WTC11 (cell line): ENCODE measurements around the gene KLK15. TPM values are rescaled to one million over a fixed set of nuclear protein-coding genes. Genes with fewer than 3 reads are reported as not detected.

Source experiments
- ATAC-seq: fragments of 200-7000 bp; cut with Tn5 transposase; 2 replicates; pipeline ENCODE4 v1.10.0; 2021; ENCODE audit warnings: mild to moderate bottlenecking, moderate library complexity
- CTCF ChIA-PET: fragments of 300-600 bp; sonication (Branson Sonifier 250); formaldehyde crosslinking; loops from one replicate; lab custom pipeline; 2021; ENCODE audit warnings: antibody characterized with exemption; lab: Charles Lee
- POLR2A ChIA-PET: fragments of 350-600 bp; sonication (Branson Sonifier 250); formaldehyde crosslinking; loops from one replicate; lab custom pipeline; 2021; ENCODE audit warnings: antibody characterized with exemption; lab: Charles Lee
- DNase-seq: peaks from one replicate; pipeline ENCODE4 v3.0.0; 2021; ENCODE audit warnings: low spot score
- H3K27ac Mint-ChIP-seq: 2 replicates; pipeline ENCODE4 v1.8.0; 2021; ENCODE audit warnings: mixed read lengths
- H3K27me3 Mint-ChIP-seq: 2 replicates; pipeline ENCODE4 v1.8.0; 2021; ENCODE audit warnings: low read depth, mild to moderate bottlenecking, moderate library complexity, mixed read lengths
- H3K36me3 Mint-ChIP-seq: 2 replicates; pipeline ENCODE4 v1.8.0; 2021; ENCODE audit warnings: mixed read lengths
- H3K4me1 Mint-ChIP-seq: 2 replicates; pipeline ENCODE4 v1.8.0; 2022; ENCODE audit warnings: mixed read lengths
- H3K4me3 Mint-ChIP-seq: 2 replicates; pipeline ENCODE4 v1.8.0; 2021; ENCODE audit warnings: mild to moderate bottlenecking, moderate library complexity, mixed read lengths
- H3K9me3 Mint-ChIP-seq: 2 replicates; pipeline ENCODE4 v1.8.0; 2021; ENCODE audit warnings: mixed read lengths
- CBFB ChIP-seq: sonication (generic); formaldehyde crosslinking; IDR thresholded peaks from 2 replicates; pipeline ENCODE4 v1.8.1; 2022; ENCODE audit warnings: mild to moderate bottlenecking, low read depth, missing genetic modification reagents
- CREM ChIP-seq: sonication (generic); formaldehyde crosslinking; IDR thresholded peaks from 2 replicates; pipeline ENCODE4 v1.8.1; 2022; ENCODE audit warnings: mild to moderate bottlenecking, missing genetic modification reagents, moderate library complexity
- E2F1 ChIP-seq: sonication (generic); formaldehyde crosslinking; IDR thresholded peaks from 2 replicates; pipeline ENCODE4 v1.8.0; 2022; ENCODE audit warnings: mild to moderate bottlenecking, missing genetic modification reagents
- GRHL2 ChIP-seq: fragments of 250-450 bp; sonication (Bioruptor Pico); IDR thresholded peaks from 2 replicates; pipeline ENCODE4 v1.8.0; 2022; ENCODE audit warnings: mild to moderate bottlenecking, moderate library complexity; ENCODE audit not compliant: insufficient replicate concordance, severe bottlenecking
- MXD4 ChIP-seq: fragments of 250-450 bp; sonication (Bioruptor Pico); IDR thresholded peaks from 2 replicates; pipeline ENCODE4 v1.8.0; 2021; ENCODE audit warnings: mild to moderate bottlenecking, moderate library complexity, borderline replicate concordance
- NFATC4 ChIP-seq: fragments of 250-450 bp; sonication (Bioruptor Pico); IDR thresholded peaks from 2 replicates; pipeline ENCODE4 v1.9.0; 2021; ENCODE audit warnings: mild to moderate bottlenecking
- NR2C2 ChIP-seq: sonication (generic); formaldehyde crosslinking; IDR thresholded peaks from 2 replicates; pipeline ENCODE4 v1.8.0; 2022; ENCODE audit warnings: mild to moderate bottlenecking, missing genetic modification reagents
- PRDM15 ChIP-seq: sonication (generic); formaldehyde crosslinking; IDR thresholded peaks from 2 replicates; pipeline ENCODE4 v1.8.0; 2022; ENCODE audit warnings: missing genetic modification reagents
- RELA ChIP-seq: sonication (generic); formaldehyde crosslinking; IDR thresholded peaks from 2 replicates; pipeline ENCODE4 v1.8.1; 2022; ENCODE audit warnings: missing genetic modification reagents, mild to moderate bottlenecking, borderline replicate concordance
- TCF7 ChIP-seq: sonication (generic); formaldehyde crosslinking; IDR thresholded peaks from 2 replicates; pipeline ENCODE4 v1.8.0; 2022; ENCODE audit warnings: mild to moderate bottlenecking, low read depth, missing genetic modification reagents, moderate library complexity
- TP53 ChIP-seq: sonication (generic); formaldehyde crosslinking; IDR thresholded peaks from 2 replicates; pipeline ENCODE4 v1.8.1; 2023; ENCODE audit warnings: mild to moderate bottlenecking, missing genetic modification reagents
- ZNF138 ChIP-seq: sonication (generic); formaldehyde crosslinking; conservative IDR thresholded peaks from 2 replicates; pipeline ENCODE4 v1.8.1; 2022; ENCODE audit warnings: mild to moderate bottlenecking, moderate library complexity, missing genetic modification reagents
- total RNA-seq: library from RNA; stranded (reverse); gene quantifications from 3 replicates; pipeline ENCODE4 v1.2.3, GENCODE V29; 2021
- TF ChIP-seq, protein P1 (sequence below): sonication (generic); formaldehyde crosslinking; IDR thresholded peaks from 2 replicates; pipeline ENCODE4 v1.8.1; 2022; ENCODE audit warnings: mild to moderate bottlenecking, missing genetic modification reagents, moderate library complexity, borderline replicate concordance
- TF ChIP-seq, protein P2 (sequence below): sonication (generic); formaldehyde crosslinking; IDR thresholded peaks from 2 replicates; pipeline ENCODE4 v1.8.1; 2022; ENCODE audit warnings: low read depth, mild to moderate bottlenecking, moderate library complexity, missing genetic modification reagents, borderline replicate concordance
- TF ChIP-seq, protein P3 (sequence below): sonication (generic); formaldehyde crosslinking; IDR thresholded peaks from 2 replicates; pipeline ENCODE4 v1.8.0; 2023; ENCODE audit warnings: mild to moderate bottlenecking, missing genetic modification reagents

Gene KLK15
- total RNA-seq, 1 experiment from 2014 or later, result not detected

DNA sequence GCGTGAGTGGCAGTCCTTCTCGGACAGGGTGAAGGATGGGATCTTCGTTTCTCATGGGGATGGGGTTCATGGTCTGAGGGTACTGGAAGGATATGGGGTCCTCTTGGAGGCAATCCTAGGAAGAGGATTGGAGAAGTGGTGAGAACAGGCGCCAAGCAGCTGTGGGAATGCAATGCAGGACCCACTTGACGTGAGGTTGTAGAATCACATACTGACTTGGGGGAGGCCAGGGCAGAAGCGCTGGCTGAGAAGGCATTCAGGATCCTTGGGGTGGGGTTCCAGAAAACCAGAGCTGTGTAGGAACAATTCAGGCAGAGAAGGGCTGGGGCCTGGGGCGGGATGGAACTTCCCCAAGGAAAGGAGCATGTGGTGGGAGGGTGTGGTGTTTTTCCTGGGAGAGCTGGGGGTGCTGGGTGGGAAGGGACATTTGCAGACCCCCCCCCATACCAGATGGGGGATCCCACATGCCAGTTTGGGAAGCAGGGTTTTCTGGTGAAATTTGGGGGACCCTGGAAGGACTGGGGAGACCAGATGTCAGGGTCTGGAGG lies 10.6 kb downstream of the KLK15 start:
- ATAC-seq, result no peak
- no peak for DNase-seq
- no peaks in the 10 kb centered on the region for H3K36me3 Mint-ChIP-seq
- H3K4me3 Mint-ChIP-seq, result no peak overlapping the region
- no peak overlapping the region for H3K27ac Mint-ChIP-seq
- POLR2A ChIA-PET, result interaction anchor here (0.6 to 0.7 kb wide), 2 partner anchors 28 to 326 kb away, joined by 3 to 4 read pairs; no protein-coding TSS in a partner anchor
- H3K4me1 Mint-ChIP-seq, result peaks cover 32% of the 10 kb centered on the region
- H3K27me3 Mint-ChIP-seq, result peaks cover 84% of the 10 kb centered on the region
- TF ChIP-seq, protein P1, sequence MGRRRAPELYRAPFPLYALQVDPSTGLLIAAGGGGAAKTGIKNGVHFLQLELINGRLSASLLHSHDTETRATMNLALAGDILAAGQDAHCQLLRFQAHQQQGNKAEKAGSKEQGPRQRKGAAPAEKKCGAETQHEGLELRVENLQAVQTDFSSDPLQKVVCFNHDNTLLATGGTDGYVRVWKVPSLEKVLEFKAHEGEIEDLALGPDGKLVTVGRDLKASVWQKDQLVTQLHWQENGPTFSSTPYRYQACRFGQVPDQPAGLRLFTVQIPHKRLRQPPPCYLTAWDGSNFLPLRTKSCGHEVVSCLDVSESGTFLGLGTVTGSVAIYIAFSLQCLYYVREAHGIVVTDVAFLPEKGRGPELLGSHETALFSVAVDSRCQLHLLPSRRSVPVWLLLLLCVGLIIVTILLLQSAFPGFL (CRISPR knock-in tag), result no peak
- no peak for TF ChIP-seq TCF7 (CRISPR knock-in tag)
- TF ChIP-seq GRHL2, result no peak
- TF ChIP-seq CREM (CRISPR knock-in tag), result no peak
- no peak for TF ChIP-seq ZNF138 (CRISPR knock-in tag)
- TF ChIP-seq NR2C2 (CRISPR knock-in tag), result no peak
- TF ChIP-seq, protein P2, sequence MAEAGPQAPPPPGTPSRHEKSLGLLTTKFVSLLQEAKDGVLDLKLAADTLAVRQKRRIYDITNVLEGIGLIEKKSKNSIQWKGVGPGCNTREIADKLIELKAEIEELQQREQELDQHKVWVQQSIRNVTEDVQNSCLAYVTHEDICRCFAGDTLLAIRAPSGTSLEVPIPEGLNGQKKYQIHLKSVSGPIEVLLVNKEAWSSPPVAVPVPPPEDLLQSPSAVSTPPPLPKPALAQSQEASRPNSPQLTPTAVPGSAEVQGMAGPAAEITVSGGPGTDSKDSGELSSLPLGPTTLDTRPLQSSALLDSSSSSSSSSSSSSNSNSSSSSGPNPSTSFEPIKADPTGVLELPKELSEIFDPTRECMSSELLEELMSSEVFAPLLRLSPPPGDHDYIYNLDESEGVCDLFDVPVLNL (CRISPR knock-in tag), result no peak
- no peak for TF ChIP-seq E2F1
- TF ChIP-seq TP53 (CRISPR knock-in tag), result no peak
- TF ChIP-seq, protein P3, sequence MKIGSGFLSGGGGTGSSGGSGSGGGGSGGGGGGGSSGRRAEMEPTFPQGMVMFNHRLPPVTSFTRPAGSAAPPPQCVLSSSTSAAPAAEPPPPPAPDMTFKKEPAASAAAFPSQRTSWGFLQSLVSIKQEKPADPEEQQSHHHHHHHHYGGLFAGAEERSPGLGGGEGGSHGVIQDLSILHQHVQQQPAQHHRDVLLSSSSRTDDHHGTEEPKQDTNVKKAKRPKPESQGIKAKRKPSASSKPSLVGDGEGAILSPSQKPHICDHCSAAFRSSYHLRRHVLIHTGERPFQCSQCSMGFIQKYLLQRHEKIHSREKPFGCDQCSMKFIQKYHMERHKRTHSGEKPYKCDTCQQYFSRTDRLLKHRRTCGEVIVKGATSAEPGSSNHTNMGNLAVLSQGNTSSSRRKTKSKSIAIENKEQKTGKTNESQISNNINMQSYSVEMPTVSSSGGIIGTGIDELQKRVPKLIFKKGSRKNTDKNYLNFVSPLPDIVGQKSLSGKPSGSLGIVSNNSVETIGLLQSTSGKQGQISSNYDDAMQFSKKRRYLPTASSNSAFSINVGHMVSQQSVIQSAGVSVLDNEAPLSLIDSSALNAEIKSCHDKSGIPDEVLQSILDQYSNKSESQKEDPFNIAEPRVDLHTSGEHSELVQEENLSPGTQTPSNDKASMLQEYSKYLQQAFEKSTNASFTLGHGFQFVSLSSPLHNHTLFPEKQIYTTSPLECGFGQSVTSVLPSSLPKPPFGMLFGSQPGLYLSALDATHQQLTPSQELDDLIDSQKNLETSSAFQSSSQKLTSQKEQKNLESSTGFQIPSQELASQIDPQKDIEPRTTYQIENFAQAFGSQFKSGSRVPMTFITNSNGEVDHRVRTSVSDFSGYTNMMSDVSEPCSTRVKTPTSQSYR (CRISPR knock-in tag), result no peak
- no peak for TF ChIP-seq NFATC4 (CRISPR knock-in tag)
- no peak for TF ChIP-seq CBFB
- no peak for TF ChIP-seq PRDM15 (CRISPR knock-in tag)
- TF ChIP-seq MXD4, result no peak
- TF ChIP-seq RELA, result no peak
- TF ChIP-seq, all 79 proteins: peak for 0
- CTCF ChIA-PET, result no interaction called here
- H3K9me3 Mint-ChIP-seq, result no peaks in the 10 kb centered on the region

DNA sequence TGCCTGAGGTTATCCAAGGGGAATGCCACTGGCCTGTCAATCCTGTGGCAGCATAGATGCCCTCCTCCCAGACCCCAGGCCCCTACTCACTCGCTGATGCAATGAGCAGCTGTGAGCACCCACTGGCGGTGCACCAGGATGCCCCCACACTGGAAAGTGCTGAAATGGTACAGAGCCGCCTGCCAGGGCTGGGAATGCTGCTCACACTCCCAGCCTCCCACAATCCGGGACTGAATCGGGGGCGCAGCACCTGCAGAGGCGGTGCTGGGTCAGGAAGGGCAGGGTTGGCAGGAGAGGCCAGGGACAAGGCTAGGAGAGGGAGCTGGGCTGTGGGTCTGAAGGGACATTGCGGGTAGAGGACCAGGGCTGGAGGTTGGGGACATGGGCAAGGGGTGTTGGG lies 11.8 kb downstream of the KLK15 start:
- CTCF ChIA-PET, result interaction anchor here (1.0 kb wide), 1 partner anchor 17 kb away, joined by 3 read pairs; no protein-coding TSS in a partner anchor
- peaks cover 86% of the 10 kb centered on the region for H3K27me3 Mint-ChIP-seq
- no peak for ATAC-seq
- H3K9me3 Mint-ChIP-seq, result no peaks in the 10 kb centered on the region
- TF ChIP-seq NR2C2 (CRISPR knock-in tag), result no peak
- POLR2A ChIA-PET, result no interaction called here
- no peak overlapping the region for H3K27ac Mint-ChIP-seq
- no peak for DNase-seq
- no peaks in the 10 kb centered on the region for H3K36me3 Mint-ChIP-seq
- H3K4me3 Mint-ChIP-seq, result no peak overlapping the region
- peaks cover 37% of the 10 kb centered on the region for H3K4me1 Mint-ChIP-seq
